ENCODE measurements around the gene PYGM. TPM values are rescaled to one million over a fixed set of nuclear protein-coding genes. Genes with fewer than 3 reads are reported as not detected.

PYGM gene
- total RNA-seq, 4 donors from 2014 or later, result 0.11 to 2.0 (median 0.44) TPM

- H3K4me3 ChIP-seq (ENCODE audit: low read depth, poor library complexity, severe bottlenecking), result no peak overlapping the region
- TF ChIP-seq POLR2A (IDR thresholded peaks at IDR 0.05), result no peak
- TF ChIP-seq CTCF (IDR thresholded peaks at IDR 0.05), result no peak
- 82 to 86% methylated on average over 7 of the region's 7 CpGs for WGBS, 2 donors
- no peak for DNase-seq (ENCODE audit: low spot score in 2 of 2)
- intact Hi-C loops (cut with DNase I; ENCODE audit: low total_unique reads), result no loop called here
These were observed 39.5 kb upstream of the PYGM start for GRCh38 chr11:64799256-64799622.

GRCh38 chr11:64796757-64797541 lies 37.2 kb upstream of the PYGM start:
- TF ChIP-seq CTCF (IDR thresholded peaks at IDR 0.05), result no peak
- no peak for TF ChIP-seq POLR2A (IDR thresholded peaks at IDR 0.05)
- intact Hi-C loops (cut with DNase I; ENCODE audit: low total_unique reads), result no loop called here
- no peak overlapping the region for H3K4me3 ChIP-seq (ENCODE audit: low read depth, poor library complexity, severe bottlenecking)
- WGBS, 2 donors, result 86 to 90% methylated on average over 17 to 19 of the region's 19 CpGs
- no peak for DNase-seq (ENCODE audit: low spot score in 2 of 2)

GRCh38 chr11:64796047-64796756 lies 36.4 kb upstream of the PYGM start:
- intact Hi-C loops (cut with DNase I; ENCODE audit: low total_unique reads), result no loop called here
- H3K4me3 ChIP-seq (ENCODE audit: low read depth, poor library complexity, severe bottlenecking), result no peak overlapping the region
- 79 to 80% methylated on average over 19 of the region's 19 CpGs for WGBS, 2 donors
- no peak for TF ChIP-seq POLR2A (IDR thresholded peaks at IDR 0.05)
- no peak for TF ChIP-seq CTCF (IDR thresholded peaks at IDR 0.05)
- DNase-seq (ENCODE audit: low spot score in 2 of 2), result no peak

GRCh38 chr11:64794526-64794925 lies 34.8 kb upstream of the PYGM start:
- 92 to 97% methylated on average over 10 of the region's 10 CpGs for WGBS, 2 donors
- TF ChIP-seq CTCF (IDR thresholded peaks at IDR 0.05) (no peak), POLR2A (IDR thresholded peaks at IDR 0.05) (no peak)
- intact Hi-C loops (cut with DNase I; ENCODE audit: low total_unique reads), result no loop called here
- H3K4me3 ChIP-seq (ENCODE audit: low read depth, poor library complexity, severe bottlenecking), result no peak overlapping the region
- no peak for DNase-seq (ENCODE audit: low spot score in 2 of 2)

- TF ChIP-seq CTCF (IDR thresholded peaks at IDR 0.05), result no peak
- no peak for TF ChIP-seq POLR2A (IDR thresholded peaks at IDR 0.05)
- H3K4me3 ChIP-seq (ENCODE audit: low read depth, poor library complexity, severe bottlenecking), result no peak overlapping the region
- 76 to 80% methylated on average over 11 of the region's 11 CpGs for WGBS, 2 donors
- intact Hi-C loops (cut with DNase I; ENCODE audit: low total_unique reads), result no loop called here
- DNase-seq (ENCODE audit: low spot score in 2 of 2), result peak in 1 of 2 donors; percentile 81
These were observed 33.7 kb upstream of the PYGM start for GRCh38 chr11:64793271-64794160.

Data from lower leg skin (tissue), 4 donors.